B cell (primary cell): ENCODE data around the gene CDC37L1. TPM values are rescaled to one million over a fixed set of nuclear protein-coding genes. Genes with fewer than 3 reads are reported as not detected.

Experiments
- ATAC-seq: fragments of 200-7000 bp; cut with Tn5 transposase; one replicate; pipeline ENCODE4 v1.10.0; 2021; ENCODE audit warnings: low read depth, mild to moderate bottlenecking, moderate number of reproducible peaks, moderate library complexity
- CTCF ChIA-PET: fragments of 350-600 bp; sonication (Branson Sonifier 250); formaldehyde crosslinking; loops from one replicate; lab custom pipeline; 2021; ENCODE audit warnings: antibody characterized with exemption, inconsistent platforms; lab: Charles Lee
- POLR2A ChIA-PET: fragments of 350-600 bp; sonication (Branson Sonifier 250); formaldehyde crosslinking; loops from one replicate; lab custom pipeline; 2021; ENCODE audit warnings: antibody characterized with exemption; lab: Charles Lee
- DNase-seq: peaks from one replicate; pipeline ENCODE4 v3.0.0; 2013
- H2AFZ ChIP-seq: 2 replicates; pipeline ENCODE4 v1.6.1; 2012; ENCODE audit warnings: mild to moderate bottlenecking, low read depth, low read length; ENCODE audit not compliant: insufficient read depth, poor library complexity, severe bottlenecking
- H3K27ac ChIP-seq, 2 donors: 1 replicate in 1 of 2; 2 replicates in 1 of 2; pipeline ENCODE4 v1.5.1; 2012 to 2013; ENCODE audit warnings: low read length in 2 of 2, mild to moderate bottlenecking in 2 of 2, moderate library complexity in 1 of 2
- H3K27me3 ChIP-seq, 4 experiments: fragments of 200-600 bp in 1 of 4; sonication (generic) in 1 of 4; replicated peaks in 1 of 4; 1 replicate in 2 of 4; 2 replicates in 2 of 4; pipeline versions ENCODE4 v1.6.1 to v1.7.0; 2013 to 2016; ENCODE audit warnings: low read length in 3 of 4, mild to moderate bottlenecking in 2 of 4, mixed read lengths in 1 of 4, moderate library complexity in 1 of 4; ENCODE audit not compliant: insufficient read depth in 4 of 4, control insufficient read depth in 3 of 4; ENCODE audit errors: control extremely low read depth in 1 of 4
- H3K36me3 ChIP-seq, 2 experiments: replicated peaks in 1 of 2; 1 replicate in 1 of 2; 2 replicates in 1 of 2; pipeline versions ENCODE4 v1.6.1 to v1.7.1; 2013; ENCODE audit warnings: low read length in 1 of 2; ENCODE audit not compliant: insufficient read depth in 2 of 2, control insufficient read depth in 1 of 2; ENCODE audit errors: control extremely low read depth in 1 of 2, extremely low read depth in 1 of 2
- H3K4me1 ChIP-seq, 2 donors: fragments of 200-600 bp in 1 of 2; sonication (generic) in 1 of 2; 1 replicate in 1 of 2; 2 replicates in 1 of 2; pipeline versions ENCODE4 v1.5.1 to v1.6.1; 2013 to 2017; ENCODE audit warnings: low read length in 2 of 2; ENCODE audit not compliant: control insufficient read depth in 2 of 2, insufficient read depth in 2 of 2
- H3K4me2 ChIP-seq: replicated peaks from 2 replicates; pipeline ENCODE3; 2012; ENCODE audit warnings: mild to moderate bottlenecking, low read depth, low read length; ENCODE audit not compliant: poor library complexity, severe bottlenecking
- H3K4me3 ChIP-seq, 5 experiments: fragments of 200-600 bp in 1 of 5; sonication (generic) in 1 of 5; 1 replicate in 3 of 5; 2 replicates in 2 of 5; pipeline versions ENCODE4 v1.5.1 to v1.7.0; 2011 to 2016; ENCODE audit warnings: low read length in 4 of 5, mild to moderate bottlenecking in 4 of 5, low read depth in 2 of 5, control low read depth in 1 of 5, moderate library complexity in 1 of 5; ENCODE audit not compliant: insufficient read depth in 1 of 5; ENCODE audit errors: control extremely low read depth in 1 of 5, extremely low read depth in 1 of 5
- H3K79me2 ChIP-seq: fragments of 200-600 bp; sonication (generic); one replicate; pipeline ENCODE4 v1.6.0; 2016; ENCODE audit warnings: low read length; ENCODE audit not compliant: control insufficient read depth, insufficient read depth
- H3K9ac ChIP-seq: fragments of 200-600 bp; sonication (generic); 2 replicates; pipeline ENCODE4 v1.6.1; 2017; ENCODE audit warnings: mild to moderate bottlenecking, low read length, moderate library complexity
- H3K9me3 ChIP-seq, 3 donors: one replicate each; pipeline versions ENCODE4 v1.6.1 to v1.7.1; 2013; ENCODE audit warnings: low read length in 2 of 3; ENCODE audit not compliant: control insufficient read depth in 2 of 3, insufficient read depth in 1 of 3; ENCODE audit errors: control extremely low read depth in 1 of 3
- H4K20me1 ChIP-seq: 2 replicates; pipeline ENCODE4 v1.6.0; 2012; ENCODE audit warnings: mild to moderate bottlenecking, low read length; ENCODE audit not compliant: insufficient read depth, control insufficient read depth, poor library complexity, severe bottlenecking
- H3K27ac Mint-ChIP-seq: one replicate; pipeline ENCODE4 v1.8.0; 2021; ENCODE audit warnings: mixed read lengths
- H3K27me3 Mint-ChIP-seq: one replicate; pipeline ENCODE4 v1.8.0; 2021; ENCODE audit warnings: mixed read lengths
- H3K4me1 Mint-ChIP-seq: one replicate; pipeline ENCODE4 v1.8.0; 2021; ENCODE audit warnings: mixed read lengths
- H3K4me3 Mint-ChIP-seq: one replicate; pipeline ENCODE4 v1.8.0; 2021; ENCODE audit warnings: mixed read lengths
- H3K9me3 Mint-ChIP-seq: one replicate; pipeline ENCODE4 v1.8.0; 2022; ENCODE audit warnings: mixed read lengths; ENCODE audit not compliant: insufficient read depth
- EZH2 ChIP-seq: IDR thresholded peaks from 2 replicates; pipeline ENCODE4 v1.6.1; 2012; ENCODE audit warnings: borderline replicate concordance, low read depth, mild to moderate bottlenecking, moderate library complexity, low read length; ENCODE audit not compliant: insufficient read depth, poor library complexity, severe bottlenecking
- WGBS: methylation state at CpG from one replicate; pipeline ENCODE4 v1.1.5; 2013; ENCODE audit warnings: missing lambda C conversion rate; ENCODE audit not compliant: insufficient coverage; 5-methylcytosine and 5-hydroxymethylcytosine counted together
- intact Hi-C: fragments of 100-400 bp; cut with micrococcal nuclease; formaldehyde crosslinking; loops from one replicate; pipeline ENCODE4 v1.10.0; 2022
- polyA plus RNA-seq: library from polyadenylated mRNA; depleted of rRNA; stranded (reverse); fragments of >200 nt; gene quantifications from 2 replicates; pipeline ENCODE4 v1.2.3, GENCODE V29; 2012
- total RNA-seq, 2 donors: library from RNA; stranded (reverse); fragments of 120-200 nt in 1 of 2; gene quantifications; 1 replicate in 1 of 2; 2 replicates in 1 of 2; pipeline versions ENCODE4 v1.2.3 to v1.2.4, GENCODE V29; 2013 to 2022
- TF ChIP-seq, protein P1 (sequence below): fragments of 200-600 bp; IDR thresholded peaks from one replicate; pipeline ENCODE4 v1.8.0; 2022; ENCODE audit warnings: antibody characterized with exemption, mild to moderate bottlenecking

The CDC37L1 gene
- total and polyA plus RNA-seq, 2 donors (not counting 1 experiment from before 2014, with no cell fraction given), result 3.0 to 16.0 TPM

DNA sequence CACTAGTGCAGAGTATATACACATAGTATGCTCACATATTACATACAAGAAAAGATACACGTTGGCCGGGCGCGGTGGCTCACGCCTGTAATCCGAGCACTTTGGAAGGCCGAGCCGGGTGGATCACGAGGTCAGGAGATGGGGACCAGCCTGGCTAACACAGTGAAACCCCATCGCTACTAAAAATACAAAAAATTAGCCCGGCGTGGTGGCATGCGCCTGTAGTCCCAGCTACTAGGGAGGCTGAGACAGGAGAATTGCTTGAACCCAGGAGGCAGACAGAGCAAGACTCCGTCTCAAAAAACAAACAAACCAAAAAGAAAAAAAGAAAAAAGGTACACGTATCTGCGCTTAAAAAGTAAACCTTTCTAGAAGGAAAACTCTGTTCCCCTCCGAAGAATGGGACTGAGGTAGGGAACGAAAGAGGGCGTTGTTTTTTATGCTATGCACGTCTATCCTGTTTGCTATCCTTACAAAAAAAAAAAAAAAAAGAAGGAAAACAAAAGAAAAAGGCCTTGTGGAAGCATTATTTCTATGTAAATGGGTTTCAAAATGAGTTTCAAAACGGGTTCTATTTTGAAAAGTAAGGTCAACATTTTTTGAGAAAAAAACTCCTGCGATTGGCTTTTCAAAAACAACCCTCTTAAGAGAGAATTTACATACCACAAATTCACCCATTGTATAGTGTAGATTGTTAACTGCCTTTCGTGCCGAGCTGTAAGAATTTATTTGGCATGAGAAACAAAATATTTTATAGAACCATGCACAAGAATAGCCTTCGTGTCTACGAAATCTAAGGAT lies 60.4 kb downstream of the CDC37L1 start:
- CTCF ChIA-PET, result interaction anchor here (0.7 to 1.7 kb wide), 11 partner anchors 10 to 861 kb away, joined by 3 to 10 read pairs (median 4); partner anchors contain the start of genes CDC37L1, JAK2 and RCL1

More for the DNA sequence above, 60.4 kb downstream of the CDC37L1 start:
- H3K79me2 ChIP-seq, result peaks cover 47% of the 10 kb centered on the region
- H3K4me3 ChIP-seq, result peak overlapping the region; percentile 73 to 90 (median 85)
- no peaks in the 10 kb centered on the region for H3K27me3 ChIP-seq
- intact Hi-C loops, result loop anchor here (2.0 to 5.0 kb wide), 3 partner anchors 23 to 1268 kb away; a partner anchor contains a TSS
- no peak for ATAC-seq
- peak overlapping the region; percentile 94 for H3K4me2 ChIP-seq
- no peaks in the 10 kb centered on the region for H3K36me3 ChIP-seq
- Mint-ChIP-seq H3K4me3 (peak overlapping the region; percentile 89), H3K27me3 (no peaks in the 10 kb centered on the region), H3K27ac (peak overlapping the region; percentile 90), H3K4me1 (peaks cover 28% of the 10 kb centered on the region), H3K9me3 (no peaks in the 10 kb centered on the region)
- H3K27ac ChIP-seq, result peak overlapping the region in 1 of 2 donors; percentile 83
- DNase-seq, result no peak
- no peak for TF ChIP-seq EZH2
- TF ChIP-seq, protein P1, sequence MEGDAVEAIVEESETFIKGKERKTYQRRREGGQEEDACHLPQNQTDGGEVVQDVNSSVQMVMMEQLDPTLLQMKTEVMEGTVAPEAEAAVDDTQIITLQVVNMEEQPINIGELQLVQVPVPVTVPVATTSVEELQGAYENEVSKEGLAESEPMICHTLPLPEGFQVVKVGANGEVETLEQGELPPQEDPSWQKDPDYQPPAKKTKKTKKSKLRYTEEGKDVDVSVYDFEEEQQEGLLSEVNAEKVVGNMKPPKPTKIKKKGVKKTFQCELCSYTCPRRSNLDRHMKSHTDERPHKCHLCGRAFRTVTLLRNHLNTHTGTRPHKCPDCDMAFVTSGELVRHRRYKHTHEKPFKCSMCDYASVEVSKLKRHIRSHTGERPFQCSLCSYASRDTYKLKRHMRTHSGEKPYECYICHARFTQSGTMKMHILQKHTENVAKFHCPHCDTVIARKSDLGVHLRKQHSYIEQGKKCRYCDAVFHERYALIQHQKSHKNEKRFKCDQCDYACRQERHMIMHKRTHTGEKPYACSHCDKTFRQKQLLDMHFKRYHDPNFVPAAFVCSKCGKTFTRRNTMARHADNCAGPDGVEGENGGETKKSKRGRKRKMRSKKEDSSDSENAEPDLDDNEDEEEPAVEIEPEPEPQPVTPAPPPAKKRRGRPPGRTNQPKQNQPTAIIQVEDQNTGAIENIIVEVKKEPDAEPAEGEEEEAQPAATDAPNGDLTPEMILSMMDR, result no peak
- H3K9me3 ChIP-seq, result no peaks in the 10 kb centered on the region
- 100% methylated on average over 8 of the region's 26 CpGs for WGBS
- peak overlapping the region; percentile 100 for H2AFZ ChIP-seq
- H3K4me1 ChIP-seq, result peaks cover 19 to 23% of the 10 kb centered on the region in 2 donors
- peaks cover 19% of the 10 kb centered on the region for H4K20me1 ChIP-seq
- POLR2A ChIA-PET, result interaction anchor here (0.7 to 2.9 kb wide), 5 partner anchors 51 to 1213 kb away, joined by 3 to 20 read pairs (median 7); partner anchors contain the start of genes CDC37L1, RCL1 and RIC1
- H3K9ac ChIP-seq, result peak overlapping the region; percentile 86
